Suprapubic skin (tissue), 4 donors: ENCODE results near the gene DDX5.

ENCODE experiments used
- EP300 ChIP-seq: sonication (generic); formaldehyde crosslinking; IDR thresholded peaks from one replicate; pipeline ENCODE4 v1.6.1; 2017; ENCODE audit warnings: antibody characterized with exemption
- POLR2A ChIP-seq, 2 donors: fragments of 450-650 bp; IDR thresholded peaks; one replicate each; pipeline ENCODE4 v1.6.1; 2017; ENCODE audit warnings: antibody characterized with exemption in 2 of 2, mild to moderate bottlenecking in 2 of 2, moderate library complexity in 2 of 2
- POLR2AphosphoS5 ChIP-seq, 3 donors: sonication (generic); formaldehyde crosslinking; IDR thresholded peaks; one replicate each; pipeline ENCODE4 v1.6.1; 2017; ENCODE audit warnings: antibody characterized with exemption in 3 of 3
- TF ChIP-seq, protein P1 (sequence below), 2 donors: fragments of 200-600 bp in 1 of 2; fragments of 450-650 bp in 1 of 2; sonication (generic) in 1 of 2; IDR thresholded peaks; one replicate each; pipeline ENCODE4 v1.5.1; 2016 to 2019; ENCODE audit warnings: antibody characterized with exemption in 2 of 2, mild to moderate bottlenecking in 1 of 2, moderate library complexity in 1 of 2

DNA sequence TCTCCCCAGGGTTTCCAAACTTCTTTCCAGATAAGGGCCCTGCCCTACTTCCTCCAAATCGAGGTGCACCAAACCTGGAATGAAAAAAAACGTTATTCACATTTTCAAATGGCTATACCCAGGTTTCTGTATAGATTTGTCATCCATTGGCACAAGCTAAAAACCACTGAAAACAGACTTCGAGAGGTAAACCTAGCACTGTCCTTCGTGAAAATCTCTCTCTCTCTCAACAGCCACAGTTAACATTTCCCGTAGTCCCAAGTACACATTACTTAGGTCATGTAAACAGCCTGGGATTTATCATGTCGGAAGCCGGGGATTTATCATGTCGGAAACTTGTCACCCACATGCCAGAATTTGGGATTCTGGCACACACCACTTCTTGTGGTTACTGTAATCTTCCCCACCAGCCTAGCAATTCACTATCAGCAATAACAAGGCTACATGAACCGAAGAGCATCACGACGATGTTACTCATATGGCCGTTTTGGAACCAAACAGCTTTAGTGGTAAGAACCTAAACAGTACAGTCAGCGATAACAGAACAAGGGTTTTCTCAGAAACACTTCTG lies 1.2 kb downstream of the DDX5 start:
- TF ChIP-seq, protein P1, sequence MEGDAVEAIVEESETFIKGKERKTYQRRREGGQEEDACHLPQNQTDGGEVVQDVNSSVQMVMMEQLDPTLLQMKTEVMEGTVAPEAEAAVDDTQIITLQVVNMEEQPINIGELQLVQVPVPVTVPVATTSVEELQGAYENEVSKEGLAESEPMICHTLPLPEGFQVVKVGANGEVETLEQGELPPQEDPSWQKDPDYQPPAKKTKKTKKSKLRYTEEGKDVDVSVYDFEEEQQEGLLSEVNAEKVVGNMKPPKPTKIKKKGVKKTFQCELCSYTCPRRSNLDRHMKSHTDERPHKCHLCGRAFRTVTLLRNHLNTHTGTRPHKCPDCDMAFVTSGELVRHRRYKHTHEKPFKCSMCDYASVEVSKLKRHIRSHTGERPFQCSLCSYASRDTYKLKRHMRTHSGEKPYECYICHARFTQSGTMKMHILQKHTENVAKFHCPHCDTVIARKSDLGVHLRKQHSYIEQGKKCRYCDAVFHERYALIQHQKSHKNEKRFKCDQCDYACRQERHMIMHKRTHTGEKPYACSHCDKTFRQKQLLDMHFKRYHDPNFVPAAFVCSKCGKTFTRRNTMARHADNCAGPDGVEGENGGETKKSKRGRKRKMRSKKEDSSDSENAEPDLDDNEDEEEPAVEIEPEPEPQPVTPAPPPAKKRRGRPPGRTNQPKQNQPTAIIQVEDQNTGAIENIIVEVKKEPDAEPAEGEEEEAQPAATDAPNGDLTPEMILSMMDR (IDR thresholded peaks at IDR 0.05) = no peak
- TF ChIP-seq EP300 = no peak
- TF ChIP-seq POLR2AphosphoS5 (IDR thresholded peaks at IDR 0.05) = no peak
- no peak for TF ChIP-seq POLR2A (IDR thresholded peaks at IDR 0.05)
